GM18508 (cell line): Measurements from ENCODE around the gene FAAP100.

Source experiments
- ATAC-seq: cut with Tn5 transposase; IDR thresholded peaks from one replicate; pipeline ENCODE4 v1.9.1; 2021; ENCODE audit warnings: moderate number of reproducible peaks; ENCODE audit not compliant: insufficient read depth, unreplicated experiment

FAAP100 gene

GRCh38 chr17:81577278-81578000 is 25.3 kb upstream of the FAAP100 start:
- ATAC-seq, result no peak

GRCh38 chr17:81576621-81577277 is 24.6 kb upstream of the FAAP100 start:
- ATAC-seq, result no peak

GRCh38 chr17:81575836-81576235 is 23.7 kb upstream of the FAAP100 start:
- no peak for ATAC-seq

GRCh38 chr17:81574643-81574956 is 22.4 kb upstream of the FAAP100 start:
- ATAC-seq, result no peak

GRCh38 chr17:81573794-81574642 is 21.9 kb upstream of the FAAP100 start:
- no peak for ATAC-seq

- no peak for ATAC-seq
Observed at GRCh38 chr17:81572563-81573168, 20.5 kb upstream of the FAAP100 start.

- ATAC-seq, result no peak
Observed at GRCh38 chr17:81570964-81571363, 18.8 kb upstream of the FAAP100 start.

- no peak for ATAC-seq
Observed at GRCh38 chr17:81569986-81570514, 17.9 kb upstream of the FAAP100 start.

- ATAC-seq, result no peak
Observed at GRCh38 chr17:81568416-81568815, 16.3 kb upstream of the FAAP100 start.

GRCh38 chr17:81567191-81567590 is 15.0 kb upstream of the FAAP100 start:
- no peak for ATAC-seq

- ATAC-seq, result no peak
Observed at GRCh38 chr17:81566461-81567126, 14.4 kb upstream of the FAAP100 start.

- ATAC-seq, result no peak
Observed at GRCh38 chr17:81565231-81565630, 13.1 kb upstream of the FAAP100 start.

GRCh38 chr17:81564778-81565177 is 12.6 kb upstream of the FAAP100 start:
- ATAC-seq, result no peak

- ATAC-seq, result no peak
Observed at GRCh38 chr17:81563861-81564586, 11.9 kb upstream of the FAAP100 start.

- no peak for ATAC-seq
Observed at GRCh38 chr17:81561494-81561885, 9.3 kb upstream of the FAAP100 start.

- ATAC-seq, result no peak
Observed at GRCh38 chr17:81558941-81559806, 7.0 kb upstream of the FAAP100 start.

- no peak for ATAC-seq
Observed at GRCh38 chr17:81558115-81558468, 5.9 kb upstream of the FAAP100 start.

GRCh38 chr17:81557276-81558114 is 5.3 kb upstream of the FAAP100 start:
- ATAC-seq, result no peak
